NT2/D1 (cell line): ENCODE measurements around the gene GDA.

Experiments
- SUZ12 ChIP-seq: IDR thresholded peaks from 2 replicates; pipeline ENCODE4 v1.6.1; 2011; ENCODE audit not compliant: insufficient read length, insufficient read depth; ENCODE audit errors: extremely low read depth
- YY1 ChIP-seq: IDR thresholded peaks from 2 replicates; pipeline ENCODE4 v1.6.1; 2011; ENCODE audit not compliant: insufficient read length, insufficient read depth
- ZNF274 ChIP-seq: IDR thresholded peaks from 2 replicates; pipeline ENCODE4 v1.6.1; 2011; ENCODE audit warnings: mild to moderate bottlenecking, low read depth, low read length

DNA sequence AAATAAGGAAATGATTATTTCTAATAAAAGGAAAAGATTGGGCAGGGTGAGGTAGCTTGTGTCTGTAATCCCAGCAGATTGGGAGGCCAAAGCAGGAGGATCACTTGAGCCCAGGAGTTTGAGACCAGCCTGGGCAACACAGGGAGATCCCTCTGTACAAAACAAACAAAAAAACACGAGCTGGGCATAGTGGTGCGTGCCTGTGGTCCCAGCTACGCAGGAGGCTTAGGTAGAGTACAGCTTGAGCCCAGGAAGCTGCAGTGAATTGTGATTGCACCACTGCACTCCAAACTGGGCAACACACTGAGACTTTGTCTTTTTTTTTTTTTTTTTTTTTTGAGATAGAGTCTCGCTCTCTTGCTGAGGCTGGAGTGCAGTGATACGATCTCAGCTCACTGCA lies 18.8 kb downstream of the GDA start:
- TF ChIP-seq SUZ12 (no peak), ZNF274 (no peak), YY1 (no peak)
